ENCODE data around the gene NUP42.
A peak's percentile ranks its signal among the peaks of the same experiment; 100 is the strongest.
"Not testable (repeated sequence)": the region's sequence is repeated elsewhere in the genome, so short reads cannot be mapped to it uniquely, and the experiment has no call there.

NUP42 gene

GRCh38 chr7:23181684-23182553, at the start of gene NUP42:
Gene NUP42 (plus strand): TSS chr7:23182048. CDS start chr7:23182086, 38 bp downstream.
- DNase-seq: peak; percentile 85

GRCh38 chr7:23133797-23134196, 48.1 kb upstream of the NUP42 start:
- no peak for DNase-seq

- DNase-seq: no peak
These were observed 46.1 kb upstream of the NUP42 start for GRCh38 chr7:23135755-23136154.

- no peak for DNase-seq
These were observed 45.6 kb upstream of the NUP42 start for GRCh38 chr7:23136216-23136615.

GRCh38 chr7:23157679-23158078, 24.2 kb upstream of the NUP42 start:
- no peak for DNase-seq

GRCh38 chr7:23158546-23158945, 23.3 kb upstream of the NUP42 start:
- no peak for DNase-seq

GRCh38 chr7:23161482-23161881, 20.4 kb upstream of the NUP42 start:
- no peak for DNase-seq

- no peak for DNase-seq
These were observed 17.0 kb upstream of the NUP42 start for GRCh38 chr7:23164846-23165245.

GRCh38 chr7:23165316-23165715, 16.5 kb upstream of the NUP42 start:
- no peak for DNase-seq

- no peak for DNase-seq
These were observed 14.2 kb upstream of the NUP42 start for GRCh38 chr7:23167691-23168090.

- no peak for DNase-seq
These were observed 13.6 kb upstream of the NUP42 start for GRCh38 chr7:23168111-23168885.

- no peak for DNase-seq
These were observed 5.9 kb upstream of the NUP42 start for GRCh38 chr7:23175938-23176337.

GRCh38 chr7:23183279-23184012, 1.6 kb downstream of the NUP42 start:
- DNase-seq: no peak

- DNase-seq: no peak
These were observed 2.4 kb downstream of the NUP42 start for GRCh38 chr7:23184291-23184690.

GRCh38 chr7:23184709-23185359, 3.0 kb downstream of the NUP42 start:
- DNase-seq: no peak

GRCh38 chr7:23185980-23186379, 4.1 kb downstream of the NUP42 start:
- DNase-seq: no peak

- DNase-seq: no peak
These were observed 9.2 kb downstream of the NUP42 start for GRCh38 chr7:23191022-23191421.

GRCh38 chr7:23193650-23194227, 11.9 kb downstream of the NUP42 start:
- DNase-seq: not testable (repeated sequence)

GRCh38 chr7:23196306-23196705, 14.5 kb downstream of the NUP42 start:
- no peak for DNase-seq

- DNase-seq: not testable (repeated sequence)
These were observed 15.9 kb downstream of the NUP42 start for GRCh38 chr7:23197745-23198144.

GRCh38 chr7:23200331-23200730, 18.5 kb downstream of the NUP42 start:
- DNase-seq: no peak

GRCh38 chr7:23204241-23204640, 22.4 kb downstream of the NUP42 start:
- DNase-seq: no peak

GRCh38 chr7:23205577-23205908, 23.7 kb downstream of the NUP42 start:
- no peak for DNase-seq
